Activated T-cell treated with anti-CD3 and anti-CD28 coated beads for 4 hours (primary cell): ENCODE data around the gene KLRB1.
"Not testable (repeated sequence)": the region's sequence is repeated elsewhere in the genome, so short reads cannot be mapped to it uniquely, and the experiment has no call there.

Experiments used
- DNase-seq: peaks from one replicate; pipeline ENCODE4 v3.0.0-alpha.2; 2020

Gene KLRB1

DNA sequence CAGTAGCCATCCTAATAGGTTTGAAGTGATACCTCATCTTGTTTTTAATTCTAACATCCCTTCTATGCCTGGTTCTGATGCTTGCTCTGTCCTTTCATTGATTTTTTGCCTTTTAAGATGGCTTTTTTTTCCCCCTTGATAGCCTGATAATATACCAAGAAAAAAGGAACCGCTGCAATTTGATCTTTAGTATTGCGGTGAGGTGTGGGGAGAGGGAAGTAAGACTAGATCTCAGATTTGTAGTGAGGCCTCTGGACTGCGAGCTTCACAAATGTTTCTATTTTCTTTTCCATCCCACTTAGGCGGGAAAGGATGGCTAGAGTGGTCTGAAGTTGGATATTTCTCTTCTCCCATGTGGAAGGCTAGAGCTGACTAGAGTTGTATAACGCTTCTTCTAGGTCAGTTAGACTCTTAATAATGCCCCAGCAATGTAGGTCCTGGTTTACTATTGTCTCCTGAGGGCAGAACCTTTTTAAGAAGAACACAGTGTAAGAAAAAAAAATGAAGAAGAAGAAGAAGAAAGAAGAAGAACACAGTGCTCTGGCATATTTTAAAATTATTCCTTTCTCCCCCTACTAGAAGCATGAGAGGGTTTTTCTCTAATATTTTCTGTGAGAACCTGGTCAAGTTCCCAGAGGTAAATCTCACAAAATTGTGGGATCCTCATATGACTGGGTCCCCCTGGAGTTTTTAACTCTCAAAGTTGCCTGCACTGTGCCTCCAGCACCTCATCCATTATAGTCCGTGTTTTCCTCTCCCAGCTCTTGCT, 11.9 kb upstream of the KLRB1 start:
- no peak for DNase-seq

DNA sequence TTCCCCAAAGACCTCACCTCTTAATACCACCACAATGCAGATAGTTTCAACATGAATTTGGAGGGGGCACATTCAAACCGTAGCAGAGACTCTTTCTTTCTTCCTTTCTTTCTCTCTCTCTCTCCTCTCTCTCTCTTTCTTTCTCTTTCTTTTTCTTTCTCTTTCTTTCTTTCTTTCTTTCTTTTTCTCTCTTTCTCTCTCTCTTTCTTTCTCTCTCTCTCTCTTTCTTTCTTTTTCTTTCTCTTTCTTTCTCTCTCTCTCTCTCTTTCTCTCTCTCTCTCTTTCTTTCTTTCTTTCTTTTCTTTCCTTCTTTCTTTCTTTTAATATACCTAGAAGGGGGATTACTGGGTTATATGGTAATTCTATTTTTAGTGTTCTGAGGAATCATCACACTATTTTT, 11.2 kb upstream of the KLRB1 start:
- DNase-seq, result not testable (repeated sequence)

- DNase-seq, result no peak
Measured at GRCh38 chr12:9617124-9617523, 9.4 kb upstream of the KLRB1 start.

- no peak for DNase-seq
Measured at GRCh38 chr12:9615420-9616136, 7.9 kb upstream of the KLRB1 start.

GRCh38 chr12:9610606-9611005, 2.9 kb upstream of the KLRB1 start:
- DNase-seq, result not testable (repeated sequence)

DNA sequence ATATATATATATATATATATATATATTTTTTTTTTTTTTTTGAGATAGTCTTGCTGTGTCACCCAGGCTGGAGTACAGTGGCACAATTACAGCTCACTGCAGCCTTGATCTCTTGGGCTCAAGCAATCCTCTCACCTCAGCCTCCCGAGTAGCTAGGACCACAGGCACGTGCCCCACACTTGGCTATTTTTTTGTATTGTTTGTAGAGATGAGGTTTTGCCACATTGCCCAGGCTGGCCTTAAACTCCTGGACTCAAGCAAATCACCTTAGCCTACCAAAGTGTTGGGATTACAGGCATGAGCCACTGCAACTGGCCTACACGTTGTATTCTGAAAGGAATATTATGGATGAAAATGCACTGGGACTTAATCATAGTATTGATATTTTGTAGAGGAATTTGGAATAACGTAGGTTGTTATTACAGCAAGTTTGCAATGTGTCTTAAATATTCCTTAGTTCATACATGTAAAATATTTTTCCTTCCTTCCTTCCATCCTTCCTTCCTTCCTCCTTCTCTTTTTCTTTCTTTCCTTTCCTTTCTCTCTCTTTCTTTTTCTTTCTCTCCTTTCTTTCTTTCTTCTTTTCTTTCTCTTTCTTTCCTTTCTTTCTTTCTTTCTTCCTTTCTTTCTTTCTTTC, 862 bp downstream of the KLRB1 start:
- DNase-seq, result no peak

DNA sequence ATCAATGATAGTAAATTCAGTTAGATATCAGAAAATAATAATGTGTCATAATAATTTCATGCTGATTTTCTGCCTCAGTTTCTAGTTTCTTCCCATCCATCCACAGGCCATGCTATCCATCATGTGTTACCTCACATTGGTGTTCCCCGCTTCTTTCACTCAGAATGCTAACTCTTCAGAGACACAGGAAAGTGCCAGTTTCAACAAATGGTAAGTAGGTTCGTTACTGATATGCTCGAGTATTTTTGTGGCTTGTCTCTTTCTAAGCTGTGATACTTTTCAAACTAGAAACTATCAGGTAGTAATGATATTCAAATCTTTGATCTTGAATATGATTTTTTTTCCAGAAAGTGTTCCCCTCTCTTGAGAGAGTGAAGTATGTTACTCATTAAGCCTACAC, 1.5 kb downstream of the KLRB1 start:
- DNase-seq, result no peak

DNA sequence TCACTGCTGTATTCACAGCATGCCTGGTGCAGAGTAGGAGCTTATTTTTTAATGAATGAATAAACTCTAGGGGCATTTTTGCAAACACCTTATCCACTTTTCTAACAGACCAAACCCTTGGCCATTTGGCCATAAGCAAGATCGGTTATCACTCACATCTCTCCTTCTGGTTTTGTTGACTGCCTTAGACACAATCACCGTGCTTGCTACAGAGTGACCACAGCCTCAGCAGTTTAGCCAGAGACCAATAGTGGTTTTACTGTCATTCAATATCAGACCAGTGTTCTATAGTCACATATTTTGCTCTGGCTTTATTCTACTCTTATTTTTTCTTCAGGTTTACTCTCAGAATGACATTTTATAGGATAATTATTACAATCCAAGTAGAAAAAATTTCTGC, 2.2 kb downstream of the KLRB1 start:
- no peak for DNase-seq

DNA sequence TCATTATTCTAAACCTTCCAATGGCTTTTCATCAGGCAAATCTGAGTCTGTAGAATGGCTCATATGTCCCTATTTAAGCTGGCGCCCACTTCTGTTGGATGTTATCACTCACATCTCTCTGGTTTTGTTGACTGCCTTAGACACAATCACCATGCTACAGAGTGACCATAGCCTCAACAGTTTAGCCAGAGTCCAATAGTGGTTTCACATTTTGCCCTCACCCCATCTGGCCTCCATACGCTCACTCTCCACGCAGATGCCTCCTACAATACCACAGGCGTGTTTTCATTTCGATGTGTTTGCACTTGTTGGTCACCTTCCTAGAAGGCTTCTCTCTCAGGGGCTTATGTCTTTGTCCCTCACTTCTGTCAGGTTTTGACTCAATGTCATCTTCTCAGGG, 3.4 kb downstream of the KLRB1 start:
- no peak for DNase-seq

- DNase-seq, result not testable (repeated sequence)
Measured at GRCh38 chr12:9600426-9600825, 7.3 kb downstream of the KLRB1 start.

GRCh38 chr12:9598363-9598762, 9.4 kb downstream of the KLRB1 start:
- no peak for DNase-seq

GRCh38 chr12:9597365-9597764, 10.4 kb downstream of the KLRB1 start:
- DNase-seq, result no peak

DNA sequence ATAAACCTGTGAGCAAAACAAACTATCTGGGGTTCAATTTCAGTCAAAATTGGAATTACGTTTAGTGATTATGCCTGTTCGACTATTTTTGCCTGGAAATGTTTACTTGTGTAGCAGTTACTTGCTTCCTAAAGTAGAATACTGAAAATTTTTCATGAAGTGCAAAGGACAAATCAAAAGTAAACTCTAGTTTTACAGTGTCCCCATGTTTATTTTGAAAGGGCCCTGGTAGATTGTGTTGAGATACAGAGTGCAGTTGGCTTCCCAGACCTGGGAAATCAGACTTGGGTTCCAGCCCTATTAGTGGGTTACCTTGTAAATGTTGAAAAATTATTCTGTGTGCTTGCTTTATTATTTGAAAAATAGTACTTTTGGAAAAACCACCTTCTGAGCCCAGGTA, 17.3 kb downstream of the KLRB1 start:
- DNase-seq, result no peak

DNA sequence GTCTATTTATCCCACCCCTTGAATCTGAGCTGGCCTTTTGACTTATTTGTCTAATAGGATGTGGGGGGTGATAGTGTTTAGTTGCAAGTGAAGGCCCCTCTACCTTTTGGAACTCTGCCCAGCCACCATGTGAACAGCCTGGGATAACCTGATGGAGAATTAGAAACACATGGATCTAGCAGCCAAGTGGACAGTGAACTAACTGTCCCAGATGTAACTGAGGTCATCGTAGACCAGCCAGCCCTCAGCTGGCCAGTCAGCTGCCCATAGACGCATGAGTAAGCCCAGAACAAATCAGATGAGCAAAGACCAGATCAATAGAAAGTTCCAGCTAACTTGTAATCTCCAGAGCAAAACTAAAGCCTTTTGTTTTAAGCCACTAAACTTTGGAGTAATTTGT, 19.0 kb downstream of the KLRB1 start:
- DNase-seq, result no peak

GRCh38 chr12:9587987-9588600, 19.6 kb downstream of the KLRB1 start:
- no peak for DNase-seq

DNA sequence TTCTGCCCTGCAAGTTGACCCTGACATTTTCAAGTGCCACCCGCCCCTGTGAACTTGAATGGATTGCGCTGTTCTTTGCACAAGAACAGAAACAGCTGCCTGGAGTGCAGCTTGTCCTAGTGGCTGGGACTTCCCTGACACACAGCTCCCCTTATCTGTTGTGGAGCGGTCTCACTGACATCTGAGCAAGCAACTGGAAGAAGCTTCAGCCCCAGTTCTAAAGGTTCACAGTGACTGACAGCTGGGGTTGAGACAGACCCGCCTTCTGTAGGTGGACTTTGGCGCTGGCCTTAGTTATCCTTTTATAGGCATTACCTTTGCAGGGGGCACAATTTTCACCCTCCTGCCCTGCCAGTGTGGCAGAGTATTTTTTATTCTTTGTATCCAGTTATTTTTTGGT, 30.0 kb downstream of the KLRB1 start:
- not testable (repeated sequence) for DNase-seq

- not testable (repeated sequence) for DNase-seq
Measured at GRCh38 chr12:9567151-9567550, 40.6 kb downstream of the KLRB1 start.

GRCh38 chr12:9566113-9566512, 41.6 kb downstream of the KLRB1 start:
- not testable (repeated sequence) for DNase-seq

- DNase-seq, result not testable (repeated sequence)
Measured at GRCh38 chr12:9564418-9564817, 43.3 kb downstream of the KLRB1 start.

DNA sequence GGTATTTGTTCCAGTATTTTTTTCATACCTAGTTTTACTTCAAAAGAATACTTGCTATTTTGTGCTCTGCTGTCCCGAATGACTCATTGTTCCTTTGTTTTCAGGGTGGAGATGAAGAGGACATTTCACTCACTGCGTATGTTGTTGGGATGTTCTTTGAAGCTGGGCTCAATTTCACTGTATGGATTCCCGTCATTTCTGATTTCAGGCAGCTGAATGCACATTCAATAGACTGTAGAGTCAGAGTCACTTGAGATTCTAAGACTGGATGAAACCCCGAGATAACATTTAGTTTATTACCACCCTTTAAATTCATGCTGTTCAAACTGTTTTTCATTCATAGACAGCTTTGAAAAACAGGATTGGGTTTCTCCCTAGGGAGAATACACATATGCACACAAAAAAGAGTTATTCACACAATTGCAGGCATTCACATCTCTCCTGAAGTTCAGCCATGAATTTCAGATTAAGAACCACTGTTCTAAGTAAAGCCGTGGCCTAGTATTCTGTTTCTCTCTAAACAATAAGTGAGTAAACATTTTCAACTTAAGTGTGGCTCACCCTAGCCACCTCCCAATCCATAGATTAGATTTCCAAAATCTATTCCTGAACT, 44.8 kb downstream of the KLRB1 start:
- not testable (repeated sequence) for DNase-seq

- not testable (repeated sequence) for DNase-seq
Measured at GRCh38 chr12:9545489-9545888, 62.2 kb downstream of the KLRB1 start.
